Stimulated activated CD8-positive, alpha-beta memory T cell treated with anti-CD3 and anti-CD28 coated beads, Interleukin-4, amount 100 ng/mL, for 24 hours (primary cell): ENCODE measurements around the gene DOCK10.

Source experiments
- DNase-seq: peaks from one replicate; pipeline ENCODE4 v3.0.0-alpha.2; 2020; ENCODE audit warnings: low read depth

DOCK10 gene

GRCh38 chr2:225011585-225011984 lies 30.7 kb downstream of the DOCK10 start:
- no peak for DNase-seq

- no peak for DNase-seq
These were observed 31.5 kb downstream of the DOCK10 start for GRCh38 chr2:225010804-225011203.

GRCh38 chr2:225009768-225010167 lies 32.5 kb downstream of the DOCK10 start:
- DNase-seq: no peak

- no peak for DNase-seq
These were observed 33.3 kb downstream of the DOCK10 start for GRCh38 chr2:225008935-225009334.

- no peak for DNase-seq
These were observed 34.0 kb downstream of the DOCK10 start for GRCh38 chr2:225008179-225008856.

- DNase-seq: no peak
These were observed 35.5 kb downstream of the DOCK10 start for GRCh38 chr2:225006730-225007129.

GRCh38 chr2:225004597-225004996 lies 37.7 kb downstream of the DOCK10 start:
- DNase-seq: no peak

- no peak for DNase-seq
These were observed 39.6 kb downstream of the DOCK10 start for GRCh38 chr2:225002656-225003045.

GRCh38 chr2:225002039-225002655 lies 40.1 kb downstream of the DOCK10 start:
- peak; percentile 28 for DNase-seq

GRCh38 chr2:224999754-225000153 lies 42.5 kb downstream of the DOCK10 start:
- no peak for DNase-seq

- no peak for DNase-seq
These were observed 42.9 kb downstream of the DOCK10 start for GRCh38 chr2:224999321-224999720.

GRCh38 chr2:224997802-224998201 lies 44.5 kb downstream of the DOCK10 start:
- no peak for DNase-seq

- no peak for DNase-seq
These were observed 46.8 kb downstream of the DOCK10 start for GRCh38 chr2:224995419-224995818.

GRCh38 chr2:224994242-224994823 lies 47.9 kb downstream of the DOCK10 start:
- no peak for DNase-seq

GRCh38 chr2:224990710-224991109 lies 51.6 kb downstream of the DOCK10 start:
- DNase-seq: no peak

- no peak for DNase-seq
These were observed 54.5 kb downstream of the DOCK10 start for GRCh38 chr2:224987733-224988132.

GRCh38 chr2:224986477-224986876 lies 55.8 kb downstream of the DOCK10 start:
- DNase-seq: no peak

GRCh38 chr2:224984637-224985036 lies 57.6 kb downstream of the DOCK10 start:
- no peak for DNase-seq

- no peak for DNase-seq
These were observed 58.3 kb downstream of the DOCK10 start for GRCh38 chr2:224983712-224984554.

GRCh38 chr2:224982910-224983711 lies 59.2 kb downstream of the DOCK10 start:
- no peak for DNase-seq

GRCh38 chr2:224982226-224982625 lies 60.0 kb downstream of the DOCK10 start:
- DNase-seq: no peak
